ENCODE results near the gene C6orf52. TPM values are rescaled to one million over a fixed set of nuclear protein-coding genes. Genes with fewer than 3 reads are reported as not detected.
"Not testable (repeated sequence)": the region's sequence is repeated elsewhere in the genome, so short reads cannot be mapped to it uniquely, and the experiment has no call there.

The C6orf52 gene
- total RNA-seq, 3 donors from 2014 or later: 1.2 to 1.7 TPM; not detected in 1

DNA sequence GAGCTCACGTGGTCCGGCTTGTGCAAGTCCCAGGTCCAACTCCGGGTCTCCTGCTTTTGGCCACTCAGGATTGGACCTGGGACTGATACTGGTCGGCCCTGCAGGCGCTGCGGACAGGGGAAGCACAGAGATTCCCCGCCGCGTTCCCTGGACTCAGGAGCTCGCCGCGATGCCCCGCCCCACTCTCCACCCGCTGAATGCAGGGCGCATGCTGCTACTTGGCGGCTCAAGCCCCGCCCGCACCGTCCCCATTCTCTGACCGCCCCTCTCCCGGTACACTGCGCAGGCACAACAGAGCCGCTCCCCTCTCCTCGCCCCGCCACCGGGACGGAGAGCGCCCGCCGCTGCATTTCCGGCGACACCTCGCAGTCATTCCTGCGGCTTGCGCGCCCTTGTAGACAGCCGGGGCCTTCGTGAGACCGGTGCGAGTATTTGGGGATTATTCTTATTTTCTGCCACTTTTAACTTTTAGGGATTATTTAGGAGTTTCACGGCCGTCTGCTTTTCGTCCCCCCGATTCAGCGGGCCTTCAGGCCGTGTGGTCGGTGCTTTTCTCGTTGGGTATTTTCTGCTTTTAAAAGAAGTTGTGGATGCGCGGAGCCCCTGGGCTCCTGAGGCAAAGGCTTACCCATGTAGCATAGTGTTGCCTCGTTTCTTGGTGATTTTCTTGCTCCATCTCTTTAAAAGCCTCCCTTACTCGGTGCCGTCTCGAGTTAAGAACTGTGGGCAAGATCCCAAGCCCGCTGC lies 28.6 kb upstream of the C6orf52 start, which contains the start of gene TMEM14C:
TMEM14C (plus strand) TSS at position 251 of the 747 bp plus-strand sequence. CDS start 1,544 bp downstream, outside the sequence.
- peaks cover 13% of the 10 kb centered on the region for H3K4me1 ChIP-seq (ENCODE audit: low read depth)
- DNase-seq (peak; percentile 99), ATAC-seq (peak; percentile 98)
- no peaks in the 10 kb centered on the region for H3K36me3 ChIP-seq (ENCODE audit: low read depth)
- no peaks in the 10 kb centered on the region for H3K9me3 ChIP-seq
- peak within 1 kb of the TSS; percentile 54 for H3K4me3 ChIP-seq
- TF ChIP-seq, protein P1, sequence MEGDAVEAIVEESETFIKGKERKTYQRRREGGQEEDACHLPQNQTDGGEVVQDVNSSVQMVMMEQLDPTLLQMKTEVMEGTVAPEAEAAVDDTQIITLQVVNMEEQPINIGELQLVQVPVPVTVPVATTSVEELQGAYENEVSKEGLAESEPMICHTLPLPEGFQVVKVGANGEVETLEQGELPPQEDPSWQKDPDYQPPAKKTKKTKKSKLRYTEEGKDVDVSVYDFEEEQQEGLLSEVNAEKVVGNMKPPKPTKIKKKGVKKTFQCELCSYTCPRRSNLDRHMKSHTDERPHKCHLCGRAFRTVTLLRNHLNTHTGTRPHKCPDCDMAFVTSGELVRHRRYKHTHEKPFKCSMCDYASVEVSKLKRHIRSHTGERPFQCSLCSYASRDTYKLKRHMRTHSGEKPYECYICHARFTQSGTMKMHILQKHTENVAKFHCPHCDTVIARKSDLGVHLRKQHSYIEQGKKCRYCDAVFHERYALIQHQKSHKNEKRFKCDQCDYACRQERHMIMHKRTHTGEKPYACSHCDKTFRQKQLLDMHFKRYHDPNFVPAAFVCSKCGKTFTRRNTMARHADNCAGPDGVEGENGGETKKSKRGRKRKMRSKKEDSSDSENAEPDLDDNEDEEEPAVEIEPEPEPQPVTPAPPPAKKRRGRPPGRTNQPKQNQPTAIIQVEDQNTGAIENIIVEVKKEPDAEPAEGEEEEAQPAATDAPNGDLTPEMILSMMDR (IDR thresholded peaks at IDR 0.05): no peak
- intact Hi-C loops (cut with DNase I, micrococcal nuclease): no loop called here

DNA sequence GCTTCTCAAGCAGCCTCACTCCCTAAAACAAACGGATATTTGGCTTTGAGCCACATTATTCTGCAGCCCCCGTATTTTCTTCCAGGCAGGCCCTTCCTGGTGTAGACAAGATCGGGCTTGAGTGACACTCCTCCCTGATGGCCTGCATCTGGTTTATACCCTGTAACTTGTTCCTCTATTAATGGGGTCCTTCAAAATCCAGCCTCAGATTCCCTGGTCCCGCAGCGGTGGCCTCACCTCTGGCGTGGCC lies 28.1 kb upstream of the C6orf52 start:
- Histone ChIP-seq H3K9me3 (no peaks in the 10 kb centered on the region), H3K36me3 (ENCODE audit: low read depth) (no peaks in the 10 kb centered on the region), H3K4me3 (peak overlapping the region; percentile 54), H3K4me1 (ENCODE audit: low read depth) (peaks cover 13% of the 10 kb centered on the region)
- ATAC-seq (no peak), DNase-seq (no peak)
- intact Hi-C loops (cut with DNase I, micrococcal nuclease): no loop called here
- TF ChIP-seq, protein P1 (IDR thresholded peaks at IDR 0.05): no peak

DNA sequence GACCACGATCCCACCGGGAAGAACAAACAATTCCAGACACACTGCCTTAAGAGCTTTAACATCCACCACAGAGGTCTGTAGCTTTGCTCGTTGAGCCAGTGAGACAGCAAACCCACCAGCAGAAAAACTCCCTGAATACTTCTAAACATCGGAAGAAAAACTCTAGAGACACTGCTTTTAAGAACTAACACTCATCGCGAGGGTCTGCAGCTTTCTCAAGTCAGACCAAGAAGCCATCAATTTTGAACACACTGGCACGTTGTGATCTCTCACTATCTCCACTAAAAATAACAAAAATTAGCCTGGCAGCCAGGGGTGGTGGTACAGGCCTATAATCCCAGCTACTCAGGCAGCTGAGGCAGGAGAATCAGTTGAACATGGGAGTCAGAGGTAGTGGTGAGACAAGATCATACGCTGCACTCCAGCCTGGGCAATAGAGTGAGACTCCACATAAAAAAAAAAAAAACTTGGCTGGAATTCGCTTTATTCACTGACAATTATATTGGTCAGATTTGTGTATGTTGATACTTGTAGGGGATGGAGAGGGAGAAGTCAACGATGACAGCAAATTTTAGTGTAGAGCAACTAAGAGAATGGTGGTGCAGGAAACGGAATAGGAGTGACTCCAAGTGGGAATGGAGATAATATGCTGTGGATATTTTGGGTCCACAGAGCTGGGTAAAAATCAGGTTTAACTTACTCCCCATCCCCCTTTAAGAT lies 27.6 kb upstream of the C6orf52 start:
- DNase-seq: no peak
- H3K4me1 ChIP-seq (ENCODE audit: low read depth): peaks cover 13% of the 10 kb centered on the region

DNA sequence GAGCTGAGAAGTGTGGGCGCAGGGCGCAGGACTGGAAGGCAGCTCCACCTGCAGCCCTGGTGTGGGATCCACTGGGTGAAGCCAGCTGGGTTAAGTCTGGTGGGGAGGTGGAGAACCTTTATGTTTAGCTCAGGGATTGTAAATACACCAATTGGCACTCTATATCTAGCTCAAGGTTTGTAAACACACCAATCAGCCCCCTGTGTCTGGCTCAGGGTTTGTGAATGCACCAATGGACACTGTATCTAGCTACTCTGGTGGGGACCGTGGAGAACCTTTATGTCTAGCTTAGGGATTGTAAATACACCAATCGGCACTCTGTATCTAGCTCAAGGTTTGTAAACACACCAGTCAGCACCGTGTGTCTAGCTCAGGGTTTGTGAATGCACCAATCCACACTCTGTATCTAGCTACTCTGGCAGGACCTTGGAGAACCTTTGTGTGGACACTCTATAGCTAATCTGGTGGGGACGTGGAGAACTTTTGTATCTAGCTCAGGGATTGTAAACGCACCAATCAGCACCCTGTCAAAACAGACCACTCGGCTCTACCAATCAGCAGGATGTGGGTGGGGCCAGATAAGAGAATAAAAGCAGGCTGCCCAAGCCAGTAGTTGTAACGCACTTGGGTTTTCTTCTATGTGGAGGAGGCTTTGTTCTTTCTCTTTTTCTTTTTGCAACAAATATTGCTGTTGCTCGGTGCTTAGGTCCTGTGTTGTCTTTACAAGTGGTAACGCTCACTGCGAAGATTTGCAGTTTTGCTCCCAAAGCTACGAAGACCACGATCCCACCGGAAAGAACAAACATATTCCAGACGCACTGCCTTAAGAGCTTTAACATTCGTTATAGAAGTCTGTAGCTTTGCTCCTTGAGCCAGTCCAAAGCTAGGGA lies 26.8 kb upstream of the C6orf52 start:
- peaks cover 13% of the 10 kb centered on the region for H3K4me1 ChIP-seq (ENCODE audit: low read depth)
- peak overlapping the region; percentile 64 for H3K4me3 ChIP-seq
- intact Hi-C loops (cut with DNase I, micrococcal nuclease); ATAC-seq; DNase-seq; H3K36me3 ChIP-seq (ENCODE audit: low read depth); H3K9me3 ChIP-seq: not testable (repeated sequence)

More for the DNA sequence above, 27.6 kb upstream of the C6orf52 start:
- no peak for ATAC-seq
- Histone ChIP-seq H3K4me3 (no peak overlapping the region), H3K9me3 (no peaks in the 10 kb centered on the region), H3K36me3 (ENCODE audit: low read depth) (no peaks in the 10 kb centered on the region)
- intact Hi-C loops (cut with DNase I, micrococcal nuclease): no loop called here
- TF ChIP-seq, protein P1 (IDR thresholded peaks at IDR 0.05): no peak

DNA sequence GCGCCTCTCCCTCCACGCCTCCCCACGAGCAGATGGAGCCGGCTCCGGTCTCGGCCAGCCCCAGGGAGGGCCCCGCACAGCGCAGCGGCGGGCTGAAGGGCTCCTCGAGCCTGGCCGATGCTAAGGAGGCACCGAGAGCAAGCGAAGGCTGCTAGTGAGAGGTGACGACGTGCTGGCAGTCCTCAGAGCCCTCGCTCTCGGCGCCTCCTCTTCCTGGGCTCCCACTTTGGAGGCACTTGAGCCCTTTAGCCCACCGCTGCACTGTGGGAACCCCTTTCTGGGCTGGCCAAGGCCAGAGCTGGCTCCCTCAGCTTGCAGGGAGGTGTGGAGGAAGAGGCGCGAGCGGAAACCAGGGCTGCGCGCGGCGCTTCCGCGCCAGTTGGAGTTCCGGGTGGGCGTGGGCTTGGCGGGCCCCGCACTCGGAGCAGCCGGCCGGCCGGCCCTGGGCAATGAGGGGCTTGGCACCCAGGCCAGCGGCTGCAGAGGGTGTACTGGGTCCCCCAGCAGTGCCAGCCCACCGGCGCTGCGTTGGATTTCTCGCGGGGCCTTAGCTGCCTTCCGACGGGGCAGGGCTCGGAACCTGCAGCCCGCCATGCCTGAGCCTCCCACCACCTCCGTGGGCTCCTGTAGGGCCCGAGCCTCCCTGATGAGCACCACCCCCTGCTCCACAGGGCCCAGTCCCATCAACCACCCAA lies 26.0 kb upstream of the C6orf52 start:
- DNase-seq (peak; percentile 48 to 87 (median 84)), ATAC-seq (peak; percentile 38)

More for the DNA sequence above, 26.0 kb upstream of the C6orf52 start:
- TF ChIP-seq, protein P1 (IDR thresholded peaks at IDR 0.05): no peak
- Histone ChIP-seq H3K36me3 (ENCODE audit: low read depth) (no peaks in the 10 kb centered on the region), H3K4me3 (peak overlapping the region; percentile 64), H3K4me1 (ENCODE audit: low read depth) (peaks cover 13% of the 10 kb centered on the region), H3K9me3 (no peaks in the 10 kb centered on the region)
- intact Hi-C loops (cut with DNase I, micrococcal nuclease): no loop called here
